ENCODE data around the gene RARB.

GRCh38 chr3:25472731-25473130 lies 44.7 kb downstream of the RARB start:
- TF ChIP-seq POLR2A (IDR thresholded peaks at IDR 0.05) (no peak), CTCF (IDR thresholded peaks at IDR 0.05) (no peak)
